Measurements from ENCODE around the gene TLE3.
"Not testable (repeated sequence)": the region's sequence is repeated elsewhere in the genome, so short reads cannot be mapped to it uniquely, and the experiment has no call there.

The TLE3 gene

GRCh38 chr15:70097321-70098152, at the start of gene TLE3:
Gene TLE3 (minus strand): TSS chr15:70097917. CDS start chr15:70096798, 1,119 bp downstream.
- peak; percentile 98 for DNase-seq

DNA sequence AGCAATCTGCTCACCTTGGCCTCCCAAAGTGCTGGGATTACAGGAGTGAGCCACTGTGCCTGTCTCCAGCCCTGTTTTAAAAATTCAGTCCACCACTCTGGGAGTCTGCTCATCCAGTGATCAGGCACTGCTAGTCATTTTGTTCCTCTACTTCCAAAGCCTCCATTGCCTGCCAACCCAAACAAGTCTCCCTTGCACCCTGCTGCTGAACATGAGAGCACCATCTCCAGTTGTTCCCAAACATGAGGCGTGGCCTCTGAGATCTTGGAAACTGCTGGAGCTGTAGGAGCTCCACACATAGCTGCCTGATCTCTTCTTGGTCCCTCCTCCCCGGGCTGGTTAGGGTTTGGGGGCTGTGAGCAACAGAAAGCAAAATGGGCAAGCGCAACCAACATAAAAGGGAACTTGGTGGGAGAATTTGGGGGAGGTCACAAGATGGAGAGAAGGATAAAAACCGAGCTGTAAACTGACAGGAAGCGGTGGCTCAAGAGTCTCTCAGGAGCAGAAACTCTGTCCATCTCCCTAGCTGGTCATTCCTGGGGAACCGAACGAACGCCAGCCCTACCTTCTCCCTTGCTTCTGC, 49.6 kb upstream of the TLE3 start:
- DNase-seq, result no peak

GRCh38 chr15:70146771-70147170, 49.1 kb upstream of the TLE3 start:
- DNase-seq, result no peak

GRCh38 chr15:70146162-70146561, 48.4 kb upstream of the TLE3 start:
- no peak for DNase-seq

GRCh38 chr15:70145261-70145660, 47.5 kb upstream of the TLE3 start:
- no peak for DNase-seq

DNA sequence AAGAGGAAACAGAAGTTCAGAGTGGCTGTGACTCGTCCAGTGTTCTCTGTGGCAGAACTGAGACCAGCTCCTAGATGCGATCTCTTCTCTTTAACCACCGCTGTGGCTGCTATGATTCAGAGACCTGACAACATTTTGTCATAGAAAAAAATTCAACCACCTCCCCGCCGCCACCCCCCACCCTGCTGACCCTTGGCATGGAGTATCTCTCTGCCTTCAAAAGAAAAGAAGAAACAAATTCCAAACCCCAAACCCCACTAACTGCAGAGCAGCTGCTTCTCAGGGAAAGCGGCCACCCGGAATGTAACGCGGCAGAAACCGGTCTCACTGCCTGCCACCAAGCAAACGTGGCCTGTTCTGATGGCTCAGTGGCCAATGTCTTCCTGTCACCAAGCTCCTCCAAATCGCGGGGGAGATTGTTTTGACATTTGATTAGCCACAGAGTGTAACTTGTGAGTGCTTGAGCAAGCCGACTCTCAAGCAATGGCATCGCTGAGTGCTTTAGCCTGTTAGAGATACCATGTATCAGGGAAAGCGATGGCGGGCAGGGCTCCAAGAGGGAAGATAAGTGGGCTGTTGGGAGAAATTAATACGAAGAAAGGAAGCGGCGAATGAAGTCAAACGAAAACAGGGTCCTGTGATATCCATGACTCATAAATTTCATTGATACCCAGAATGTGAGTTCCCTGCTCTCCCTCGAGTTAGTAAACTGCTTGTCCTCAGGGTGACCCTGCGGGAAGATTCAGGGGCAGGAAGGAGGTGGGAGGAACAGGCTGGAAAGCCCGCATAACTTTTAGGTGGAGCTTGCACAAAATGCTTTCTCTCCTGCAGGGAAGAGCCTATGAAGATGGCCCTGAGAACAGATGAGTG, 44.8 kb upstream of the TLE3 start:
- peak; percentile 25 for DNase-seq

- peak; percentile 59 for DNase-seq
Measured at GRCh38 chr15:70142072-70142321, 44.3 kb upstream of the TLE3 start.

DNA sequence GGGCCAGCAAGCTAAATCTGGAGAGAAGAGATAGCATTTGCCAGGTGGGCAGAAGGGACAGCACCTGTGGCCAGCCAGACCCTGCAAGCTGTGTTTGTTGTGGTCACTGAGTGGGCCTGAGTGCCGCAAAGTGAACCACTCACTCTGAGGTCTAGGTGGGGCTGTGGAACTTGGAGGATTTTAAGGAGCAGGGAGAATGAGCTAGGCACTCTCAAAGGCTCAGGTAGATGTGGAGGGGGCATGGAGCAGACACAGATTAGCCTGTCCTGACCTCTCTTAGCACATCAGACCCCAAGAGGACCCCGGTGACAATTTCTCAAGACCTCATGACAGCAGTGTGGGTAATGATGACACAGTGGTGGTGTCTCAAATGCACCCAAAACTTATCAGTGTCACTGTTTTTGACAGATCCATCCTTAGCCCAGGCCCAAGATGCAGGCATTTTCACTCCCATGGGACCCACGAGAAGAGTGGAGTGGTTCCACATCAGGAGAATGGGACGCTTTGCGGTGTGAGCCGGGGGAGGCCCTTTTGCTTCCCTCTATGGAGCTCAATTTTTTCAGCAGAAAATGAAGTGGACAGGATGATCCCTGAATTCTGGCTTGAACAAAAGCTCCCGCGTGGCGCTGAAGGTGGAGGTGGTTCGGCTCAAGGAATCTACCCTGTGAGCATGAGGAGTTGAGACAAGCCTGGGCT, 43.8 kb upstream of the TLE3 start:
- DNase-seq, result no peak

GRCh38 chr15:70140543-70141375, 43.0 kb upstream of the TLE3 start:
- peak; percentile 18 for DNase-seq

- DNase-seq, result no peak
Measured at GRCh38 chr15:70140025-70140542, 42.4 kb upstream of the TLE3 start.

DNA sequence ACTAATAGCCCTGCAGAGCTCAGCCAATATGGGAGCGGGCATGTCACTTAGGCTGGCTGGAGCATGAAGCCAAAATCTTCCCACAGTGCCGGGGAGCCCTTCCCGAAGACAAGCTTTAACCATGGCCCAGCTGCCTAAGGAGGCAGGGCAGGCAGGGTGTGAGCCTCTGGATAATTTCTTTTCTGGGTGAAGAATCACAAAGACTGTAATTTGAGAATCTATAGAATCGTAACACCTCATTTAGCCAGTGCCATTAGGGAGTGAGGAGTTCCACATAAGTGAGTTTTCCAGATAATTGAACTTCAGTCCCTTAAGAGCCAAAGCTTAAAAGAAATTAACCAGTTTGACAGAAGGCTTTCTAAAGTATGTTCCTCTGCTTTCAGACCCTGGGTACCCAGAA, 40.2 kb upstream of the TLE3 start:
- DNase-seq, result no peak

DNA sequence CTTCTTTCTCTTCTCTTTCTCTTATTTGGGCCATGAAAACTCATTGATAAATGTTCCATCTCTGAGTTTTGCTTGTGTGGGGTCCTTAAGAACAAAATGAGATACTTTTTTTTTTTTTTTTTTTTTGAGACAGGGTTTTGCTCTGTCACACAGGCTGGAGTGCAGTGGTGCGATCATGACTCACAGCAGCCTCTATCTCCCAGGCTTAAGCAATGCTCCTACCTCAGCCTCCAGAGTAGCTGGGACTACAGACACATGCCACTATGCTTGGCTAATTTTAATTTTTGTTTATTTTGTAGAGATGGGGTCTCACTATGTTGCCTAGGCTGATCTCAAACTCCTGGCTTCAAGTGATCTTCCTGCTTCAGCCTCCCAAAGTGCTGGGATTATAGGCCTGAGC, 39.3 kb upstream of the TLE3 start:
- not testable (repeated sequence) for DNase-seq

- no peak for DNase-seq
Measured at GRCh38 chr15:70133781-70134421, 36.2 kb upstream of the TLE3 start.

- DNase-seq, result no peak
Measured at GRCh38 chr15:70133296-70133695, 35.6 kb upstream of the TLE3 start.

DNA sequence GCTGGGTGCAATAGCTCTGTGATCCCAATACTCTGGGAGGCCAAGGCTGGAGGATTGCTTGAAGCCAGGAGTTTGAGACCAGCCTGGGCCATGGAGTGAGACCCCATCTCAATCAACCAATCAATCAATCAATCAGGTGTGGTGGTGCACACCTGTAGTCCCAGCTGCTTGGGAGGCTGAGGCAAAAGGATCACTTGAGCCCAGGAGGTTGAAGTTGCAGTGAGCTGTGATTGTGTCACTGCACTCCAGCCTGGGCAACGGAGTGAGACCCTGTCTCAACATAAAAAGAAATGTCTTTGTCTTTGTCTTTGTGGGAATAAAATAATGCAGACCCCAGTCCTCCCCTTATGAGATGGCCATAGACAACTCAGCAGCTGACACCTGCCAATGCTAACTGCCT, 34.9 kb upstream of the TLE3 start:
- no peak for DNase-seq

DNA sequence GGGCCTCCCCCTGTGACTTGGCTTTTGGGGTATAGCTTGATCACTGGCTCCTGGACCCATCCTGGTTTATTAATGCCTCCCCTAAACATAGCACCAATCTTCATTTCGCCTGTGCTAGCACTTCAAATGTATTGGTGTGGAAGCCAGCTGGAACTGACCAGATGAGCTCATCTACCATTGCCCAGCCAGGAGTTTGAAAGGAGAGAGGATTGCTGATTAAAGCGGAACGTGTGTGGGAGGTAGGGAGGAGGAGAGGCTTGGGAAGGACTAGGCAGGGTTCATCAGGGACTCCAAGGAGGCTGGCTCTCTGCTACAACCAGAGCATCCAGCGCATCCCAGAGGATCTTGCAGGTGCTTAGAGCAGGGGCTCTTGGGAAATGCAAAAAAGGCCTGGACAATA, 34.4 kb upstream of the TLE3 start:
- no peak for DNase-seq

- DNase-seq, result no peak
Measured at GRCh38 chr15:70128414-70129140, 30.9 kb upstream of the TLE3 start.

- DNase-seq, result no peak
Measured at GRCh38 chr15:70127770-70128413, 30.2 kb upstream of the TLE3 start.

DNA sequence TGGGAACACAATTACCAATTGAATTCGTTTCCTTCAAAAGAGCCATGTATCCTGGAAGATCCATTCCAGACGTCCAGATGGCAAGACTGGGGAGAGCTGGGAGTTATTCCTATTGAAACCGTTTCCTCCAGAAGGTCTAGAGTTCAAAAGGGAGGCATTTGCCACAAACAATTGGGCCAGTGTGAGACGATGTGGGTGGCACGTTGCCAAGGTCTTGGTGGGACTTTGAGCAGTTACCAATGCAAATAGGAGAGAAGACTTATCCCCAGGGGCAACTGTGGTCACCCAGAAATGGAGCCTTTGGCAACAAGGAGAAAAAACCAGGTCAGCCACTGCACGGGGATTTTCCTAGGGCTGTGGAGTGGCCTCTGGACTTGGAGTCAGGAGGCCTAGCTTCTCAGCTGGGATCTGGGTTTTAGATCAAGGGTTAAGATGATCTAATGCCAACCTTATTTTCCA, 29.6 kb upstream of the TLE3 start:
- DNase-seq, result no peak

GRCh38 chr15:70126362-70126761, 28.6 kb upstream of the TLE3 start:
- no peak for DNase-seq
